ENCODE measurements around the gene HDLBP.

HDLBP gene

GRCh38 chr2:241273210-241274020 lies 42.1 kb downstream of the HDLBP start:
- no peak for DNase-seq

- no peak for DNase-seq
These were observed 42.9 kb downstream of the HDLBP start for GRCh38 chr2:241272303-241273209.

GRCh38 chr2:241271706-241272302 lies 43.7 kb downstream of the HDLBP start:
- DNase-seq = no peak

DNA sequence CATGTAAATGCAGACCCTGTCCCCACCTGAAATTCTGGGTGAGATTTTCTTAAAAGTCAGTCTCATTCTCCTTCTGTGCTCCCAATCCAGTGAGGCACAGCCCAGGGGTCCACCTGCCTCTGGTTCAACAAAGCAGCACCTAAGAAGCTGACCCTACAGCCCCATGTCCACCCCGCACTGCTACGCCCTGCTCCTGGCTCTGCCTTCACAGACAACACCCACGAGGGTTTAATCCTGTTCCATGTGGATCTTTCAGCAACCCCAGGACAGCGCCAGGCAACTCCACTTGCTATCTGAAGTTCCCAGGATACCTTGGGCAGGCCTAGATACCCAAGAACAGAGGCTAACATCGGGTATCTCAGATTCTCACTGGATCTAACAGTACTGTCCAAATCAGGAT lies 44.9 kb downstream of the HDLBP start:
- DNase-seq = no peak

DNA sequence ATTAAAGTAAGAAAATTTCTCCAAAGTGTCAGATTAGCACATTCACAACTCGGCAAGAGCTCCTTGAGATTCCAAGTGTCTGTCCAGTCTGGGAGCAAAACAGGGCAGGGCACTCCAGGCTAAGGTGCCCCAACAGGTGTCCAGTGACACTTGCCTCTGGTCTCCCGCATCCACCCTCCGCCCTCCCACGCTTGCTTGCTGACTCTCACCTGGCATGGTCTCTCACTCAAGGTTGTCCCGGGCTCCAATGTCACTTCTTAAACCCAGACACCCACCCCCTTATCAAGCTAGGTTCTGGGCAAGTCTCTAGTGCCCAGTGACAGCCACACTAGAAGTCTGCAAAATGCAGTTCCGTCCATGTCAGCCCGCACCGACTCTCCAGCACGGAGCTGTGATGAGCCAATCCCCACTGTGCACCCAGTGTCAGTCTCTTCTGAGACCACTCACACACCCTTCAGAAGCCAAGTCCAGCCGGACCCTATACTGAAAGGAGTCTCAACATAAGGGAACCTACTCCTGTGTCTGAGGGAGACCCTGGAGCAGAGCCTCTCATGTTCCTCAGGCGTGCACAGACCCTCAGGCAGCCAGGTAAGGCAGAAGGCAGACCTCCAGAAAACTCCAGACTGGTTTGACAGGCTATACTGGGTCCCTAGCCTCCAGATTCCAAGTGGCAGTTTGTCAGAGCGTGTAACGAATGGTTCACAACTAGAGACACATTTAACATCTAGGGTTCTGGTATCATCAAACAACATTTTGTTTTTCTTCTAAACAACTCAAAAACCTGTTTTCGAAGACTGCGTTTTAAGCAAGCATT lies 45.6 kb downstream of the HDLBP start:
- no peak for DNase-seq

GRCh38 chr2:241268716-241269445 lies 46.6 kb downstream of the HDLBP start:
- DNase-seq = no peak

DNA sequence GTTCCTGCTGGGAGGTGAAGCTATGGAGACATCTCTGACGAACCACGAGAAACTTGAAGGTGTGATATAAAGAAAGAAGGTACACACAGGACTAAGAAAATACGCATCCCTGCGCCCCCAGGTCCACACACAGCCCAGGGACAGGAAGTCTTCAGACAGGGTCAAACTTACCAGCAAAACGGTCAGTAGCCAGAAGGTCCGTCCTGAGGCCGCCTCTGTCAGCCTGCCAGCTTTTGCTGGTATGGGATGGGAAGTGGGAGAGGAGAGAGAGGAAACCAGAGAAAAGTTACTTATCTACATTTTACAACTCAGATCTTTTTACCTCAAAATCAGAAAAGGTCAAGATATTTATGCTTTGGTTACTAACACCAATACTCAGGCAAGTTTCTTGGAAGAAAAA lies 47.2 kb downstream of the HDLBP start:
- no peak for DNase-seq

GRCh38 chr2:241267249-241268067 lies 48.0 kb downstream of the HDLBP start:
- no peak for DNase-seq

GRCh38 chr2:241265506-241265905 lies 50.0 kb downstream of the HDLBP start:
- DNase-seq = no peak

- DNase-seq = no peak
These were observed 52.4 kb downstream of the HDLBP start for GRCh38 chr2:241263061-241263460.

GRCh38 chr2:241261628-241262027 lies 53.8 kb downstream of the HDLBP start:
- no peak for DNase-seq

- DNase-seq = no peak
These were observed 54.6 kb downstream of the HDLBP start for GRCh38 chr2:241260911-241261310.

DNA sequence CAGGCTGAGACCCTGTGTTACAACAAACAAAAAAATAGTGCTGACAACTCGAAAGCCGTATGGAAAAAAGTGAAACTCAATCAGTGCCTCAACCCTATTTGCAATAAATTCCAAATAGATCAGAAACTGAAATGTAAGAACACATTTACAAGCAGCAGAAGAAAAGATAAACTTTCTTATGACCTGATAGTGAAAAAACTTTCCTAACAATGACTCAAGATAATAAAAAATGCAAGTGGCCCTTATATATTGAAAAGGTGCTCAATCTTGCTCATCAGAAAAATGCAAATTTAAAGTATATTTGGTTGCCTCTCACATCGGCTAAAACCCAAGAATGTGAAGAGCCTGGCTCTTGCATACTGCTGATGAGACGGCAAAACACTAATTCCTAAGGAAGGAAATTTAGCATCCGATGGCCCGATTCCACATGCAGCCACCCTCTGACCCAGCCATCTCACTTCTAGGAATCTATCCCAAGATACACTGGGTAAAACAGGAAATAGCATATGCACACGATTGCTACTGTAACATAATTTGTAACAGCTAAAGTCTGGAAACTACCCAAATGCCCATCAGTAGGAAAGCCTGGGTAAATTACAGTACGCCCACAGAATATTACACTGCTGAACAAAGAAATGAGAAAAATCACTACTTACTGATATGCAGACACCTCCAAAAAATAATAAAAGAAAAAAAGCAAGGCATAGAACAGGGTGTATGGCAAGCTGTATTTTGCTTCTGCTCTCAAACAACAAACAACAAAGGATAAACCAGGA lies 56.8 kb downstream of the HDLBP start:
- DNase-seq = no peak

- no peak for DNase-seq
These were observed 57.9 kb downstream of the HDLBP start for GRCh38 chr2:241257419-241258032.

GRCh38 chr2:241256168-241256545 lies 59.3 kb downstream of the HDLBP start:
- DNase-seq = no peak

GRCh38 chr2:241255542-241256167 lies 59.8 kb downstream of the HDLBP start:
- DNase-seq = no peak

DNA sequence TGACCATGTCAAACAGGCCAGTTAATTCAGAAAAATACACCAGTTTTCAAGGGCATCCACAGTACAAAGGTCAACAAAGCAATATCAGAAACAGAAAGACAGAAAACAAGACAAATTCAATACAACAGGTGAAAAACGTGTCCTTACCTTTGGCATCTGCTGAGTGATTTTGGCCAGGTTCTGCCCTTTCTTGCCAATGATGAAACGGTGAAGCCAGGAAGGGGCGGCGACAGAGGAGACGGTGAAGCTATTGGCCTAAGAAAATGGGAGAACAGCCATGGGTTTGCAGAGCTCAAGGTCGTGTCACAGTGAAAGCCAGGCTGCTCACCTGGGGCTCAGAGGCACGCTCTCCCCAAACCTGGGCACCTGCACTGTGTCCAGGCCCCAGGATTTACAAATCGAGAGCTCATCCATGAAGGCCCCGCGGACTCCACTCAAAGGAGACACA lies 60.5 kb downstream of the HDLBP start:
- no peak for DNase-seq

DNA sequence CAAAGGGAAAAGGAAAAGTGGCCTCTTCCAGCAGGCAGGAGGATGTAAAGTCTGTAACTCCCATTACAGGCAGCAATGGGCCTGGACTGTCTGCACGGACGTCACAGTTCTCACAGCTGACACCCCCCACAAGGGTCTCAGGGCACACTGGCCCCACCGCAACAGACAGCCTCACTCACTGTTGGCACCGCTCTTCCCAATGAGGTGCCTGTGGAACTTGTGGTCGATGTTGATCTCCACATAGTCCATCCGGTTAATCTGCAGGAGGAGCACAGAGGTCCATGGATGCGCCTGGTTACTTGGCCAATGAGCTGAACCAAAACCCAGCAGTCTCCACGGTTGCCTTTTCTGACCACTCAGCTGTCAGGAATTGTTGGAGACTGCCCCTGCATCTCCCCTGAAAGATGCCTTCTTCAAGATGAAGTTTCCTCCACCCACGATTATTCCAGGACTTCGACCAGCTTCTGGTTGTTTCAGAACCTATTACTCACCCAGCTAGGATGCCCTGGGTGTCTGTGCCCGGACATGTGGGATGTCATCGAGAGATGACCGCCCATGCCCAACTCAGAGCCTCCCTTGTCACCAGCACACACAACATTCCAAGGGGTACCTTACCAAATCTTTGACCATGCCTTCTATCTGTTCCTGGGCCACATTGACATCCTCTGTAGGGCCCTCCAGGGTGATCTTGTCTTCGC lies 62.5 kb downstream of the HDLBP start:
- no peak for DNase-seq

GRCh38 chr2:241249654-241250053 lies 65.8 kb downstream of the HDLBP start:
- DNase-seq = no peak

All from NCI-H524 treated with DMSO at 0.1 percent for 48 hours (cell line).